Liver (tissue), 9 donors: ENCODE measurements around the gene ST3GAL3. TPM values are rescaled to one million over a fixed set of nuclear protein-coding genes. Genes with fewer than 3 reads are reported as not detected.

ENCODE experiments used
- DNase-seq: peaks from one replicate; pipeline ENCODE4 v3.0.0-alpha.2; 2017; ENCODE audit warnings: low spot score
- H3K27ac ChIP-seq, 2 donors: one replicate each; pipeline ENCODE4 v1.7.0; 2013; ENCODE audit warnings: inconsistent platforms in 2 of 2, low read length in 2 of 2, control low read depth in 1 of 2, low read depth in 1 of 2, mild to moderate bottlenecking in 1 of 2
- H3K27me3 ChIP-seq, 4 donors: one replicate each; pipeline versions ENCODE4 v1.6.1 to v1.7.0; 2013; ENCODE audit warnings: low read length in 3 of 4, inconsistent platforms in 1 of 4, mild to moderate bottlenecking in 1 of 4, moderate library complexity in 1 of 4; ENCODE audit not compliant: control insufficient read depth in 4 of 4, insufficient read depth in 4 of 4
- H3K36me3 ChIP-seq, 4 donors: one replicate each; pipeline versions ENCODE4 v1.6.1 to v1.7.0; 2013; ENCODE audit warnings: low read length in 3 of 4, mild to moderate bottlenecking in 3 of 4, low read depth in 1 of 4, moderate library complexity in 1 of 4; ENCODE audit not compliant: control insufficient read depth in 4 of 4, insufficient read depth in 3 of 4
- H3K4me1 ChIP-seq, 4 donors: one replicate each; pipeline versions ENCODE4 v1.6.1 to v1.7.0; 2013; ENCODE audit warnings: low read length in 3 of 4, mild to moderate bottlenecking in 3 of 4, moderate library complexity in 1 of 4; ENCODE audit not compliant: control insufficient read depth in 4 of 4, insufficient read depth in 4 of 4
- H3K4me3 ChIP-seq, 3 donors: one replicate each; pipeline versions ENCODE4 v1.6.1 to v1.7.0; 2013; ENCODE audit warnings: low read length in 3 of 3, control low read depth in 1 of 3, low read depth in 1 of 3, mild to moderate bottlenecking in 1 of 3
- H3K9ac ChIP-seq, 2 donors: one replicate each; pipeline ENCODE4 v1.7.0; 2013; ENCODE audit warnings: low read length in 2 of 2, mild to moderate bottlenecking in 2 of 2, moderate library complexity in 2 of 2, control low read depth in 1 of 2, low read depth in 1 of 2
- H3K9me3 ChIP-seq, 4 donors: one replicate each; pipeline versions ENCODE4 v1.6.1 to v1.7.0; 2013; ENCODE audit warnings: low read length in 3 of 4; ENCODE audit not compliant: control insufficient read depth in 4 of 4
- ATF3 ChIP-seq: IDR thresholded peaks from 2 replicates; pipeline ENCODE4 v1.6.1; 2016; ENCODE audit warnings: antibody characterized with exemption
- EGR1 ChIP-seq, 2 donors: IDR thresholded peaks; 2 replicates each; pipeline ENCODE4 v1.6.1; 2016 to 2018; ENCODE audit warnings: antibody characterized with exemption in 2 of 2, low read depth in 2 of 2
- FOXA1 ChIP-seq: IDR thresholded peaks from 2 replicates; pipeline ENCODE4 v1.6.1; 2016; ENCODE audit warnings: antibody characterized with exemption
- FOXA2 ChIP-seq: IDR thresholded peaks from 2 replicates; pipeline ENCODE4 v1.6.1; 2016; ENCODE audit warnings: antibody characterized with exemption
- GABPA ChIP-seq, 2 donors: IDR thresholded peaks in 1 of 2; conservative IDR thresholded peaks in 1 of 2; 2 replicates each; pipeline ENCODE4 v1.6.1; 2016; ENCODE audit warnings: antibody characterized with exemption in 2 of 2, mild to moderate bottlenecking in 1 of 2, moderate library complexity in 1 of 2
- HNF4A ChIP-seq, 2 donors: conservative IDR thresholded peaks; 2 replicates each; pipeline ENCODE4 v1.6.1; 2016; ENCODE audit warnings: antibody characterized with exemption in 2 of 2, mild to moderate bottlenecking in 2 of 2
- HNF4G ChIP-seq: IDR thresholded peaks from 2 replicates; pipeline ENCODE4 v1.6.1; 2016; ENCODE audit warnings: antibody characterized with exemption
- JUND ChIP-seq, 2 donors: IDR thresholded peaks; 2 replicates each; pipeline ENCODE4 v1.6.1; 2016; ENCODE audit warnings: antibody characterized with exemption in 2 of 2
- NR2F2 ChIP-seq: IDR thresholded peaks from 2 replicates; pipeline ENCODE4 v1.6.1; 2016; ENCODE audit warnings: antibody characterized with exemption
- RAD21 ChIP-seq, 2 donors: IDR thresholded peaks; 2 replicates each; pipeline ENCODE4 v1.6.1; 2016; ENCODE audit warnings: antibody characterized with exemption in 2 of 2, mild to moderate bottlenecking in 2 of 2
- RXRA ChIP-seq, 2 donors: IDR thresholded peaks; 2 replicates each; pipeline ENCODE4 v1.6.1; 2017 to 2018; ENCODE audit warnings: antibody characterized with exemption in 2 of 2, mild to moderate bottlenecking in 1 of 2
- SP1 ChIP-seq: IDR thresholded peaks from 2 replicates; pipeline ENCODE4 v1.6.1; 2018; ENCODE audit warnings: antibody characterized with exemption, mild to moderate bottlenecking
- TAF1 ChIP-seq: conservative IDR thresholded peaks from 2 replicates; pipeline ENCODE4 v1.6.1; 2016; ENCODE audit warnings: antibody characterized with exemption, mild to moderate bottlenecking
- YY1 ChIP-seq: IDR thresholded peaks from 2 replicates; pipeline ENCODE4 v1.6.1; 2016; ENCODE audit warnings: antibody characterized with exemption, mild to moderate bottlenecking
- WGBS: extraction: QIAGEN DNeasy Blood & Tissue Kit; methylation state at CpG from one replicate; pipeline ENCODE4 v1.1.7; 2013; 5-methylcytosine and 5-hydroxymethylcytosine counted together
- polyA plus RNA-seq, 2 donors: library from polyadenylated mRNA; stranded (reverse) in 1 of 2; unstranded in 1 of 2; fragments of 200-250 nt in 1 of 2; fragments of >200 nt in 1 of 2; fragmentation: Nextera tagmentation in 1 of 2; extraction: Ambion mirVana in 1 of 2; gene quantifications; one replicate each; pipeline versions ENCODE4 v1.2.1 to v1.2.3, GENCODE V29; 2013 to 2015
- total RNA-seq, 2 donors: library from RNA; depleted of rRNA; stranded (reverse); fragments of >200 nt; gene quantifications; one replicate each; pipeline ENCODE4 v1.2.3, GENCODE V29; 2014
- TF ChIP-seq, protein P1 (sequence below): fragments of 150-350 bp; IDR thresholded peaks from 2 replicates; pipeline ENCODE4 v1.5.1; 2017; ENCODE audit warnings: improper control_type of control experiment, low read depth, low read length; ENCODE audit not compliant: missing input control
- TF ChIP-seq, protein P2 (sequence below): IDR thresholded peaks from 2 replicates; pipeline ENCODE4 v1.6.1; 2016; ENCODE audit warnings: antibody characterized with exemption, mild to moderate bottlenecking
- TF ChIP-seq, protein P3 (sequence below): IDR thresholded peaks from 2 replicates; pipeline ENCODE4 v1.6.1; 2016; ENCODE audit warnings: antibody characterized with exemption
- TF ChIP-seq, protein P4 (sequence below): IDR thresholded peaks from 2 replicates; pipeline ENCODE4 v1.6.1; 2016; ENCODE audit warnings: antibody characterized with exemption
- donor health status: healthy.
- donor health status: healthy.
- donor health status: healthy.
- donor health status: healthy.
- donor health status: healthy.

Gene ST3GAL3
- total and polyA plus RNA-seq, 4 donors = 4.9 to 11.4 (median 8.1) TPM

DNA sequence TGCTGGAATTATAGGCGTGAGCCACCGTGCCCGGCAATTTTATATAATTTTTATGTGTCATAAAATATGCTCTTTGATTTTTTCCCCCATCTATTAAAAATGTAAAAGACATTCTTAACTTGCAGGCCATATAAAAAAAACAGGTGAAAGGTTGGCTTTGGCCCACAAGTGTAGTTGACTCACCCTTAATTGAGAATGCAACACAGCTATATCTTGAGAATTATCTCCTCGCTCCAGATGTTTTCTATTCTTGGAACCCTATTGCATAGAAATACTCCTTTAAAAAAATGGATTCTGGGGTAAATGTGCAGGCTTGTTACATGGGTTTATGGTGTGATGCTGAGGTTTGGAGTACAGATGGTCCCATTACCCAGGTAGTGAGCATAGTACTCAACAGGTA lies 112.0 kb downstream of the ST3GAL3 start:
- Histone ChIP-seq H3K9ac (no peak overlapping the region), H3K36me3 (peaks cover 0 to 22% (median 13%) of the 10 kb centered on the region in 4 donors), H3K27me3 (no peaks in the 10 kb centered on the region), H3K4me3 (no peak overlapping the region), H3K27ac (no peak overlapping the region), H3K9me3 (peaks cover 0 to 3% (median 0%) of the 10 kb centered on the region in 4 donors), H3K4me1 (no peaks in the 10 kb centered on the region)
- WGBS = 96% methylated on average over 4 of the region's 4 CpGs
- TF ChIP-seq TAF1 (no peak), SP1 (no peak), FOXA1 (no peak), RAD21 (IDR thresholded peaks at IDR 0.05) (no peak), GABPA (IDR thresholded peaks at IDR 0.05 in 1 of 2, conservative IDR thresholded peaks at IDR 0.05 in 1 of 2) (no peak), RXRA (IDR thresholded peaks at IDR 0.05) (no peak), JUND (IDR thresholded peaks at IDR 0.05) (no peak), FOXA2 (no peak)
- TF ChIP-seq, protein P1, sequence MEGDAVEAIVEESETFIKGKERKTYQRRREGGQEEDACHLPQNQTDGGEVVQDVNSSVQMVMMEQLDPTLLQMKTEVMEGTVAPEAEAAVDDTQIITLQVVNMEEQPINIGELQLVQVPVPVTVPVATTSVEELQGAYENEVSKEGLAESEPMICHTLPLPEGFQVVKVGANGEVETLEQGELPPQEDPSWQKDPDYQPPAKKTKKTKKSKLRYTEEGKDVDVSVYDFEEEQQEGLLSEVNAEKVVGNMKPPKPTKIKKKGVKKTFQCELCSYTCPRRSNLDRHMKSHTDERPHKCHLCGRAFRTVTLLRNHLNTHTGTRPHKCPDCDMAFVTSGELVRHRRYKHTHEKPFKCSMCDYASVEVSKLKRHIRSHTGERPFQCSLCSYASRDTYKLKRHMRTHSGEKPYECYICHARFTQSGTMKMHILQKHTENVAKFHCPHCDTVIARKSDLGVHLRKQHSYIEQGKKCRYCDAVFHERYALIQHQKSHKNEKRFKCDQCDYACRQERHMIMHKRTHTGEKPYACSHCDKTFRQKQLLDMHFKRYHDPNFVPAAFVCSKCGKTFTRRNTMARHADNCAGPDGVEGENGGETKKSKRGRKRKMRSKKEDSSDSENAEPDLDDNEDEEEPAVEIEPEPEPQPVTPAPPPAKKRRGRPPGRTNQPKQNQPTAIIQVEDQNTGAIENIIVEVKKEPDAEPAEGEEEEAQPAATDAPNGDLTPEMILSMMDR = no peak
- DNase-seq = no peak

- Histone ChIP-seq H3K36me3 (peaks cover 0 to 12% (median 5%) of the 10 kb centered on the region in 4 donors), H3K4me1 (no peaks in the 10 kb centered on the region), H3K9me3 (peaks cover 0 to 3% (median 0%) of the 10 kb centered on the region in 4 donors), H3K4me3 (no peak overlapping the region), H3K27ac (no peak overlapping the region), H3K9ac (no peak overlapping the region), H3K27me3 (no peaks in the 10 kb centered on the region)
- TF ChIP-seq RAD21 (IDR thresholded peaks at IDR 0.05) (no peak), YY1 (no peak), GABPA (IDR thresholded peaks at IDR 0.05 in 1 of 2, conservative IDR thresholded peaks at IDR 0.05 in 1 of 2) (no peak), FOXA1 (no peak), JUND (IDR thresholded peaks at IDR 0.05) (no peak), SP1 (no peak), HNF4G (no peak), HNF4A (conservative IDR thresholded peaks at IDR 0.05) (no peak), ATF3 (no peak), RXRA (IDR thresholded peaks at IDR 0.05) (no peak), EGR1 (IDR thresholded peaks at IDR 0.05; ENCODE audit: low read depth in 2 of 2) (no peak), FOXA2 (no peak), TAF1 (no peak), NR2F2 (no peak)
- TF ChIP-seq, protein P1 = no peak
- TF ChIP-seq, protein P2, sequence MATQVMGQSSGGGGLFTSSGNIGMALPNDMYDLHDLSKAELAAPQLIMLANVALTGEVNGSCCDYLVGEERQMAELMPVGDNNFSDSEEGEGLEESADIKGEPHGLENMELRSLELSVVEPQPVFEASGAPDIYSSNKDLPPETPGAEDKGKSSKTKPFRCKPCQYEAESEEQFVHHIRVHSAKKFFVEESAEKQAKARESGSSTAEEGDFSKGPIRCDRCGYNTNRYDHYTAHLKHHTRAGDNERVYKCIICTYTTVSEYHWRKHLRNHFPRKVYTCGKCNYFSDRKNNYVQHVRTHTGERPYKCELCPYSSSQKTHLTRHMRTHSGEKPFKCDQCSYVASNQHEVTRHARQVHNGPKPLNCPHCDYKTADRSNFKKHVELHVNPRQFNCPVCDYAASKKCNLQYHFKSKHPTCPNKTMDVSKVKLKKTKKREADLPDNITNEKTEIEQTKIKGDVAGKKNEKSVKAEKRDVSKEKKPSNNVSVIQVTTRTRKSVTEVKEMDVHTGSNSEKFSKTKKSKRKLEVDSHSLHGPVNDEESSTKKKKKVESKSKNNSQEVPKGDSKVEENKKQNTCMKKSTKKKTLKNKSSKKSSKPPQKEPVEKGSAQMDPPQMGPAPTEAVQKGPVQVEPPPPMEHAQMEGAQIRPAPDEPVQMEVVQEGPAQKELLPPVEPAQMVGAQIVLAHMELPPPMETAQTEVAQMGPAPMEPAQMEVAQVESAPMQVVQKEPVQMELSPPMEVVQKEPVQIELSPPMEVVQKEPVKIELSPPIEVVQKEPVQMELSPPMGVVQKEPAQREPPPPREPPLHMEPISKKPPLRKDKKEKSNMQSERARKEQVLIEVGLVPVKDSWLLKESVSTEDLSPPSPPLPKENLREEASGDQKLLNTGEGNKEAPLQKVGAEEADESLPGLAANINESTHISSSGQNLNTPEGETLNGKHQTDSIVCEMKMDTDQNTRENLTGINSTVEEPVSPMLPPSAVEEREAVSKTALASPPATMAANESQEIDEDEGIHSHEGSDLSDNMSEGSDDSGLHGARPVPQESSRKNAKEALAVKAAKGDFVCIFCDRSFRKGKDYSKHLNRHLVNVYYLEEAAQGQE = no peak
- TF ChIP-seq, protein P3, sequence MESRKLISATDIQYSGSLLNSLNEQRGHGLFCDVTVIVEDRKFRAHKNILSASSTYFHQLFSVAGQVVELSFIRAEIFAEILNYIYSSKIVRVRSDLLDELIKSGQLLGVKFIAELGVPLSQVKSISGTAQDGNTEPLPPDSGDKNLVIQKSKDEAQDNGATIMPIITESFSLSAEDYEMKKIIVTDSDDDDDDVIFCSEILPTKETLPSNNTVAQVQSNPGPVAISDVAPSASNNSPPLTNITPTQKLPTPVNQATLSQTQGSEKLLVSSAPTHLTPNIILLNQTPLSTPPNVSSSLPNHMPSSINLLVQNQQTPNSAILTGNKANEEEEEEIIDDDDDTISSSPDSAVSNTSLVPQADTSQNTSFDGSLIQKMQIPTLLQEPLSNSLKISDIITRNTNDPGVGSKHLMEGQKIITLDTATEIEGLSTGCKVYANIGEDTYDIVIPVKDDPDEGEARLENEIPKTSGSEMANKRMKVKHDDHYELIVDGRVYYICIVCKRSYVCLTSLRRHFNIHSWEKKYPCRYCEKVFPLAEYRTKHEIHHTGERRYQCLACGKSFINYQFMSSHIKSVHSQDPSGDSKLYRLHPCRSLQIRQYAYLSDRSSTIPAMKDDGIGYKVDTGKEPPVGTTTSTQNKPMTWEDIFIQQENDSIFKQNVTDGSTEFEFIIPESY = no peak
- TF ChIP-seq, protein P4, sequence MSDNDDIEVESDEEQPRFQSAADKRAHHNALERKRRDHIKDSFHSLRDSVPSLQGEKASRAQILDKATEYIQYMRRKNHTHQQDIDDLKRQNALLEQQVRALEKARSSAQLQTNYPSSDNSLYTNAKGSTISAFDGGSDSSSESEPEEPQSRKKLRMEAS = no peak
- no peak for DNase-seq
- WGBS = 77% methylated on average over 5 of the region's 5 CpGs
These were observed 114.1 kb downstream of the ST3GAL3 start for GRCh38 chr1:43821471-43821870.
